Liver (tissue), 9 donors: ENCODE results near the gene ACOT7. TPM values are rescaled to one million over a fixed set of nuclear protein-coding genes. Genes with fewer than 3 reads are reported as not detected.

Source experiments
- DNase-seq: peaks from one replicate; pipeline ENCODE4 v3.0.0-alpha.2; 2017; ENCODE audit warnings: low spot score
- H3K27ac ChIP-seq, 2 donors: one replicate each; pipeline ENCODE4 v1.7.0; 2013; ENCODE audit warnings: inconsistent platforms in 2 of 2, low read length in 2 of 2, control low read depth in 1 of 2, low read depth in 1 of 2, mild to moderate bottlenecking in 1 of 2
- H3K27me3 ChIP-seq, 4 donors: one replicate each; pipeline versions ENCODE4 v1.6.1 to v1.7.0; 2013; ENCODE audit warnings: low read length in 3 of 4, inconsistent platforms in 1 of 4, mild to moderate bottlenecking in 1 of 4, moderate library complexity in 1 of 4; ENCODE audit not compliant: control insufficient read depth in 4 of 4, insufficient read depth in 4 of 4
- H3K36me3 ChIP-seq, 4 donors: one replicate each; pipeline versions ENCODE4 v1.6.1 to v1.7.0; 2013; ENCODE audit warnings: low read length in 3 of 4, mild to moderate bottlenecking in 3 of 4, low read depth in 1 of 4, moderate library complexity in 1 of 4; ENCODE audit not compliant: control insufficient read depth in 4 of 4, insufficient read depth in 3 of 4
- H3K4me1 ChIP-seq, 4 donors: one replicate each; pipeline versions ENCODE4 v1.6.1 to v1.7.0; 2013; ENCODE audit warnings: low read length in 3 of 4, mild to moderate bottlenecking in 3 of 4, moderate library complexity in 1 of 4; ENCODE audit not compliant: control insufficient read depth in 4 of 4, insufficient read depth in 4 of 4
- H3K4me3 ChIP-seq, 3 donors: one replicate each; pipeline versions ENCODE4 v1.6.1 to v1.7.0; 2013; ENCODE audit warnings: low read length in 3 of 3, control low read depth in 1 of 3, low read depth in 1 of 3, mild to moderate bottlenecking in 1 of 3
- H3K9ac ChIP-seq, 2 donors: one replicate each; pipeline ENCODE4 v1.7.0; 2013; ENCODE audit warnings: low read length in 2 of 2, mild to moderate bottlenecking in 2 of 2, moderate library complexity in 2 of 2, control low read depth in 1 of 2, low read depth in 1 of 2
- H3K9me3 ChIP-seq, 4 donors: one replicate each; pipeline versions ENCODE4 v1.6.1 to v1.7.0; 2013; ENCODE audit warnings: low read length in 3 of 4; ENCODE audit not compliant: control insufficient read depth in 4 of 4
- ATF3 ChIP-seq: IDR thresholded peaks from 2 replicates; pipeline ENCODE4 v1.6.1; 2016; ENCODE audit warnings: antibody characterized with exemption
- EGR1 ChIP-seq, 2 donors: IDR thresholded peaks; 2 replicates each; pipeline ENCODE4 v1.6.1; 2016 to 2018; ENCODE audit warnings: antibody characterized with exemption in 2 of 2, low read depth in 2 of 2
- FOXA1 ChIP-seq: IDR thresholded peaks from 2 replicates; pipeline ENCODE4 v1.6.1; 2016; ENCODE audit warnings: antibody characterized with exemption
- FOXA2 ChIP-seq: IDR thresholded peaks from 2 replicates; pipeline ENCODE4 v1.6.1; 2016; ENCODE audit warnings: antibody characterized with exemption
- GABPA ChIP-seq, 2 donors: IDR thresholded peaks in 1 of 2; conservative IDR thresholded peaks in 1 of 2; 2 replicates each; pipeline ENCODE4 v1.6.1; 2016; ENCODE audit warnings: antibody characterized with exemption in 2 of 2, mild to moderate bottlenecking in 1 of 2, moderate library complexity in 1 of 2
- HNF4A ChIP-seq, 2 donors: conservative IDR thresholded peaks; 2 replicates each; pipeline ENCODE4 v1.6.1; 2016; ENCODE audit warnings: antibody characterized with exemption in 2 of 2, mild to moderate bottlenecking in 2 of 2
- HNF4G ChIP-seq: IDR thresholded peaks from 2 replicates; pipeline ENCODE4 v1.6.1; 2016; ENCODE audit warnings: antibody characterized with exemption
- JUND ChIP-seq, 2 donors: IDR thresholded peaks; 2 replicates each; pipeline ENCODE4 v1.6.1; 2016; ENCODE audit warnings: antibody characterized with exemption in 2 of 2
- NR2F2 ChIP-seq: IDR thresholded peaks from 2 replicates; pipeline ENCODE4 v1.6.1; 2016; ENCODE audit warnings: antibody characterized with exemption
- RAD21 ChIP-seq, 2 donors: IDR thresholded peaks; 2 replicates each; pipeline ENCODE4 v1.6.1; 2016; ENCODE audit warnings: antibody characterized with exemption in 2 of 2, mild to moderate bottlenecking in 2 of 2
- REST ChIP-seq: IDR thresholded peaks from 2 replicates; pipeline ENCODE4 v1.6.1; 2016; ENCODE audit warnings: antibody characterized with exemption, mild to moderate bottlenecking
- RXRA ChIP-seq, 2 donors: IDR thresholded peaks; 2 replicates each; pipeline ENCODE4 v1.6.1; 2017 to 2018; ENCODE audit warnings: antibody characterized with exemption in 2 of 2, mild to moderate bottlenecking in 1 of 2
- SP1 ChIP-seq: IDR thresholded peaks from 2 replicates; pipeline ENCODE4 v1.6.1; 2018; ENCODE audit warnings: antibody characterized with exemption, mild to moderate bottlenecking
- TAF1 ChIP-seq: conservative IDR thresholded peaks from 2 replicates; pipeline ENCODE4 v1.6.1; 2016; ENCODE audit warnings: antibody characterized with exemption, mild to moderate bottlenecking
- YY1 ChIP-seq: IDR thresholded peaks from 2 replicates; pipeline ENCODE4 v1.6.1; 2016; ENCODE audit warnings: antibody characterized with exemption, mild to moderate bottlenecking
- ZBTB33 ChIP-seq: IDR thresholded peaks from 2 replicates; pipeline ENCODE4 v1.6.1; 2016; ENCODE audit warnings: antibody characterized with exemption
- WGBS: extraction: QIAGEN DNeasy Blood & Tissue Kit; methylation state at CpG from one replicate; pipeline ENCODE4 v1.1.7; 2013; 5-methylcytosine and 5-hydroxymethylcytosine counted together
- polyA plus RNA-seq, 2 donors: library from polyadenylated mRNA; stranded (reverse) in 1 of 2; unstranded in 1 of 2; fragments of 200-250 nt in 1 of 2; fragments of >200 nt in 1 of 2; fragmentation: Nextera tagmentation in 1 of 2; extraction: Ambion mirVana in 1 of 2; gene quantifications; one replicate each; pipeline versions ENCODE4 v1.2.1 to v1.2.3, GENCODE V29; 2013 to 2015
- total RNA-seq, 2 donors: library from RNA; depleted of rRNA; stranded (reverse); fragments of >200 nt; gene quantifications; one replicate each; pipeline ENCODE4 v1.2.3, GENCODE V29; 2014
- TF ChIP-seq, protein P1 (sequence below): fragments of 150-350 bp; IDR thresholded peaks from 2 replicates; pipeline ENCODE4 v1.5.1; 2017; ENCODE audit warnings: improper control_type of control experiment, low read depth, low read length; ENCODE audit not compliant: missing input control
- TF ChIP-seq, protein P2 (sequence below): IDR thresholded peaks from 2 replicates; pipeline ENCODE4 v1.6.1; 2016; ENCODE audit warnings: antibody characterized with exemption
- donor health status: healthy.
- donor health status: healthy.
- donor health status: healthy.
- donor health status: healthy.
- donor health status: healthy.

Gene ACOT7
- total and polyA plus RNA-seq, 4 donors = 8.7 to 14.4 (median 10.4) TPM

DNA sequence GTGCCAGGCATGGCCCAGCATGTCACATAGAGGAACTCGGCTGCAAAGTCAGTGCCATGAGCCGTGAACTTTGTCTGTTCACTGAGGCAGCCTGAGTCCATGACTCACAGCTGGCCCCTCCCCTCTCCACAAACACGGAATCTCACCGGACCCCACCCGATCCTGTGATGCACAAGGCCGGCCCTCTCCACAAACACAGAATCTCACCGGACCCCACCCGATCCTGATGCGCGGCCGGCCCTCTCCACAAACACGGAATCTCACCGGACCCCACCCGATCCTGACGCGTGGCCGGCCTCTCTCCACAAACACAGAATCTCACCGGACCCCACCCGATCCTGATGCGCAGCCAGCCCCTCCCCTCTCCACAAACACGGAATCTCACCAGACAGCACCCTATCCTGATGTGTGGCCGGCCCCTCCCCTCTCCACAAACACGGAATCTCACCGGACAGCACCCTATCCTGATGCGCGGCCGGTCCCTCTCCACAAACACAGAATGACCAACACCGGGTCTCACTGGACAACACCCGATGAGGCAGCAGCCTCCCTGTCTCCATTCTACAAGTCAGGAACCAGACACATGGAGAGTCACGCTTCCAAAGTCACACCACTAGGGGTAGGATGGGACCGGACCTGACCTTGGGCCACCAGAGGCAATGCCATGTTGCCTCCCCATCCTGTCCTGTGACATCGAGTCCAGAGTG lies 93.1 kb downstream of the ACOT7 start:
- no peaks in the 10 kb centered on the region for H3K27me3 ChIP-seq
- TF ChIP-seq FOXA2 (no peak), EGR1 (IDR thresholded peaks at IDR 0.05; ENCODE audit: low read depth in 2 of 2) (no peak), HNF4G (no peak), YY1 (no peak), NR2F2 (no peak), HNF4A (conservative IDR thresholded peaks at IDR 0.05) (no peak), ATF3 (no peak), SP1 (no peak), REST (no peak), ZBTB33 (no peak), GABPA (IDR thresholded peaks at IDR 0.05 in 1 of 2, conservative IDR thresholded peaks at IDR 0.05 in 1 of 2) (no peak), JUND (IDR thresholded peaks at IDR 0.05) (no peak), RAD21 (IDR thresholded peaks at IDR 0.05) (no peak), FOXA1 (no peak), RXRA (IDR thresholded peaks at IDR 0.05) (no peak), TAF1 (no peak)
- TF ChIP-seq, protein P1, sequence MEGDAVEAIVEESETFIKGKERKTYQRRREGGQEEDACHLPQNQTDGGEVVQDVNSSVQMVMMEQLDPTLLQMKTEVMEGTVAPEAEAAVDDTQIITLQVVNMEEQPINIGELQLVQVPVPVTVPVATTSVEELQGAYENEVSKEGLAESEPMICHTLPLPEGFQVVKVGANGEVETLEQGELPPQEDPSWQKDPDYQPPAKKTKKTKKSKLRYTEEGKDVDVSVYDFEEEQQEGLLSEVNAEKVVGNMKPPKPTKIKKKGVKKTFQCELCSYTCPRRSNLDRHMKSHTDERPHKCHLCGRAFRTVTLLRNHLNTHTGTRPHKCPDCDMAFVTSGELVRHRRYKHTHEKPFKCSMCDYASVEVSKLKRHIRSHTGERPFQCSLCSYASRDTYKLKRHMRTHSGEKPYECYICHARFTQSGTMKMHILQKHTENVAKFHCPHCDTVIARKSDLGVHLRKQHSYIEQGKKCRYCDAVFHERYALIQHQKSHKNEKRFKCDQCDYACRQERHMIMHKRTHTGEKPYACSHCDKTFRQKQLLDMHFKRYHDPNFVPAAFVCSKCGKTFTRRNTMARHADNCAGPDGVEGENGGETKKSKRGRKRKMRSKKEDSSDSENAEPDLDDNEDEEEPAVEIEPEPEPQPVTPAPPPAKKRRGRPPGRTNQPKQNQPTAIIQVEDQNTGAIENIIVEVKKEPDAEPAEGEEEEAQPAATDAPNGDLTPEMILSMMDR = no peak
- TF ChIP-seq, protein P2, sequence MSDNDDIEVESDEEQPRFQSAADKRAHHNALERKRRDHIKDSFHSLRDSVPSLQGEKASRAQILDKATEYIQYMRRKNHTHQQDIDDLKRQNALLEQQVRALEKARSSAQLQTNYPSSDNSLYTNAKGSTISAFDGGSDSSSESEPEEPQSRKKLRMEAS = no peak
- no peak overlapping the region for H3K4me3 ChIP-seq
- WGBS = 88% methylated on average over 32 of the region's 32 CpGs
- H3K9ac ChIP-seq = no peak overlapping the region
- H3K36me3 ChIP-seq = peaks cover 0 to 2% (median 0%) of the 10 kb centered on the region in 4 donors
- no peaks in the 10 kb centered on the region for H3K4me1 ChIP-seq
- H3K27ac ChIP-seq = no peak overlapping the region
- DNase-seq = no peak
- peaks cover 0 to 3% (median 0%) of the 10 kb centered on the region in 4 donors for H3K9me3 ChIP-seq
